ENCODE data around the gene C1orf116. TPM values are rescaled to one million over a fixed set of nuclear protein-coding genes. Genes with fewer than 3 reads are reported as not detected.
A peak's percentile ranks its signal among the peaks of the same experiment; 100 is the strongest.

The C1orf116 gene
- polyA plus RNA-seq, 2 of the 4 experiments (the other 2 are of a cell fraction): 2.0 to 3.2 TPM

GRCh38 chr1:207058878-207059867 is 26.6 kb upstream of the C1orf116 start:
- peak in 1 of 2 experiments; percentile 75; a peak in 4 of 6 replicates for ATAC-seq
- DNase-seq (ENCODE audit: low read depth in 1 of 2, low spot score in 1 of 2): no peak
- Histone ChIP-seq H3K27ac (no peak overlapping the region), H3K4me2 (no peak overlapping the region), H3K4me1 (no peaks in the 10 kb centered on the region), H3K4me3 (no peak overlapping the region), H3K9me3 (no peaks in the 10 kb centered on the region)
- no peak for TF ChIP-seq RCOR1 (IDR thresholded peaks at IDR 0.05; ENCODE audit: low read depth, low read length)
- no peak for TF ChIP-seq ATOH8 (CRISPR knock-in tag; IDR thresholded peaks at IDR 0.05; ENCODE audit: low read depth)
- TF ChIP-seq CHD2 (IDR thresholded peaks at IDR 0.05; ENCODE audit: low read length, partially characterized antibody): no peak
- TF ChIP-seq ZFP36 (IDR thresholded peaks at IDR 0.05; ENCODE audit: borderline replicate concordance, partially characterized antibody): no peak
- TF ChIP-seq FOSB (CRISPR knock-in tag; IDR thresholded peaks at IDR 0.05): no peak
- no peak for TF ChIP-seq REST (IDR thresholded peaks at IDR 0.05)
- no peak for TF ChIP-seq HES2 (IDR thresholded peaks at IDR 0.05)
- no peak for TF ChIP-seq EP300 (IDR thresholded peaks at IDR 0.05)
- TF ChIP-seq SREBF2 (IDR thresholded peaks at IDR 0.05): no peak
- no peak for TF ChIP-seq ZC3H11A (IDR thresholded peaks at IDR 0.05)
- TF ChIP-seq SMC3 (IDR thresholded peaks at IDR 0.05): no peak
- TF ChIP-seq CTCF (IDR thresholded peaks at IDR 0.05): no peak
- no peak for TF ChIP-seq GATA3 (IDR thresholded peaks at IDR 0.05; ENCODE audit: borderline replicate concordance)
- FAIRE-seq: no peak
- CTCF ChIA-PET: interaction anchor here (1.0 to 2.6 kb wide), 7 partner anchors 9 to 347 kb away, joined by 3 to 11 read pairs (median 5); no protein-coding TSS in a partner anchor
- POLR2A ChIA-PET: no interaction called here
- WGBS (ENCODE audit: missing lambda C conversion rate): 85% methylated on average over 6 of the region's 6 CpGs

- CTCF ChIA-PET: interaction anchor here (1.3 to 1.5 kb wide), 2 partner anchors 20 to 347 kb away, joined by 4 to 7 read pairs; no protein-coding TSS in a partner anchor
- no peak for ATAC-seq
- DNase-seq (ENCODE audit: low read depth in 1 of 2, low spot score in 1 of 2): no peak
- 85% methylated on average over 4 of the region's 4 CpGs for whole genome bisulfite sequencing (ENCODE audit: missing lambda C conversion rate)
- no peak overlapping the region for H3K4me2 ChIP-seq
- TF ChIP-seq TFCP2L1 (CRISPR knock-in tag; IDR thresholded peaks at IDR 0.05) (no peak), RNF2 (IDR thresholded peaks at IDR 0.05; ENCODE audit: borderline replicate concordance, low read depth) (no peak), ESRRA (IDR thresholded peaks at IDR 0.05; ENCODE audit: borderline replicate concordance, low read length) (no peak), RFX5 (IDR thresholded peaks at IDR 0.05) (no peak), EHF (CRISPR knock-in tag; IDR thresholded peaks at IDR 0.05) (no peak), RAD21 (conservative IDR thresholded peaks at IDR 0.05 in 1 of 2, IDR thresholded peaks at IDR 0.05 in 1 of 2) (no peak), GATA3 (IDR thresholded peaks at IDR 0.05; ENCODE audit: borderline replicate concordance) (no peak), JUN (IDR thresholded peaks at IDR 0.05) (no peak), MAX (IDR thresholded peaks at IDR 0.05) (no peak), SREBF2 (IDR thresholded peaks at IDR 0.05) (no peak), MAZ (IDR thresholded peaks at IDR 0.05; ENCODE audit: borderline replicate concordance, low read depth, low read length) (no peak)
- POLR2A ChIA-PET: no interaction called here
- FAIRE-seq: no peak
- no peaks in the 10 kb centered on the region for H3K9me3 ChIP-seq
- no peak overlapping the region for H3K27ac ChIP-seq
- no peaks in the 10 kb centered on the region for H3K4me1 ChIP-seq
- no peak overlapping the region for H3K4me3 ChIP-seq
Observed at GRCh38 chr1:207058252-207058651, 25.7 kb upstream of the C1orf116 start.

Measured in A549 (cell line).